NCI-H524 treated with DMSO at 0.1 percent for 48 hours (cell line): ENCODE results near the gene HS6ST2.
"Not testable (repeated sequence)": the region's sequence is repeated elsewhere in the genome, so short reads cannot be mapped to it uniquely, and the experiment has no call there.

Source experiments
- DNase-seq: peaks from one replicate; lab custom pipeline; 2025; lab: John Stamatoyannopoulos, UW

The HS6ST2 gene

GRCh38 chrX:132940727-132941327, 17.6 kb downstream of the HS6ST2 start:
- DNase-seq: peak; percentile 52

GRCh38 chrX:132933170-132933569, 25.3 kb downstream of the HS6ST2 start:
- DNase-seq: no peak

- no peak for DNase-seq
Observed at GRCh38 chrX:132924426-132924825, 34.0 kb downstream of the HS6ST2 start.

- no peak for DNase-seq
Observed at GRCh38 chrX:132918523-132918922, 39.9 kb downstream of the HS6ST2 start.

- no peak for DNase-seq
Observed at GRCh38 chrX:132916349-132916748, 42.1 kb downstream of the HS6ST2 start.

GRCh38 chrX:132909643-132910042, 48.8 kb downstream of the HS6ST2 start:
- DNase-seq: no peak

GRCh38 chrX:132908891-132909290, 49.5 kb downstream of the HS6ST2 start:
- no peak for DNase-seq

GRCh38 chrX:132900633-132901293, 57.7 kb downstream of the HS6ST2 start:
- DNase-seq: no peak

- no peak for DNase-seq
Observed at GRCh38 chrX:132887569-132887968, 70.9 kb downstream of the HS6ST2 start.

GRCh38 chrX:132883358-132883915, 75.0 kb downstream of the HS6ST2 start:
- no peak for DNase-seq

- not testable (repeated sequence) for DNase-seq
Observed at GRCh38 chrX:132880753-132881152, 77.7 kb downstream of the HS6ST2 start.

- no peak for DNase-seq
Observed at GRCh38 chrX:132877954-132878536, 80.4 kb downstream of the HS6ST2 start.

- no peak for DNase-seq
Observed at GRCh38 chrX:132876523-132877338, 81.7 kb downstream of the HS6ST2 start.

GRCh38 chrX:132875650-132876522, 82.5 kb downstream of the HS6ST2 start:
- no peak for DNase-seq

GRCh38 chrX:132862562-132862961, 95.9 kb downstream of the HS6ST2 start:
- no peak for DNase-seq

GRCh38 chrX:132861076-132861475, 97.4 kb downstream of the HS6ST2 start:
- no peak for DNase-seq

- no peak for DNase-seq
Observed at GRCh38 chrX:132860200-132860599, 98.2 kb downstream of the HS6ST2 start.

- no peak for DNase-seq
Observed at GRCh38 chrX:132858018-132858417, 100.4 kb downstream of the HS6ST2 start.

GRCh38 chrX:132855780-132856341, 102.6 kb downstream of the HS6ST2 start:
- no peak for DNase-seq

GRCh38 chrX:132853040-132853439, 105.4 kb downstream of the HS6ST2 start:
- DNase-seq: no peak
